Measurements from ENCODE around the gene VPS8.
"Not testable (repeated sequence)": the region's sequence is repeated elsewhere in the genome, so short reads cannot be mapped to it uniquely, and the experiment has no call there.

Gene VPS8

GRCh38 chr3:184932777-184933176, 120.8 kb downstream of the VPS8 start:
- no peak for DNase-seq

GRCh38 chr3:184937611-184938010, 125.6 kb downstream of the VPS8 start:
- DNase-seq, result no peak

- DNase-seq, result no peak
Measured at GRCh38 chr3:184941408-184941807, 129.4 kb downstream of the VPS8 start.

- DNase-seq, result no peak
Measured at GRCh38 chr3:184942735-184943134, 130.8 kb downstream of the VPS8 start.

- DNase-seq, result no peak
Measured at GRCh38 chr3:184944241-184944640, 132.3 kb downstream of the VPS8 start.

GRCh38 chr3:184945886-184946625, 134.1 kb downstream of the VPS8 start:
- DNase-seq, result no peak

GRCh38 chr3:184946917-184947316, 135.0 kb downstream of the VPS8 start:
- DNase-seq, result no peak

- no peak for DNase-seq
Measured at GRCh38 chr3:184949251-184949965, 137.4 kb downstream of the VPS8 start.

- not testable (repeated sequence) for DNase-seq
Measured at GRCh38 chr3:184950816-184951215, 138.8 kb downstream of the VPS8 start.

- DNase-seq, result no peak
Measured at GRCh38 chr3:184952671-184953070, 140.7 kb downstream of the VPS8 start.

GRCh38 chr3:184953401-184953800, 141.4 kb downstream of the VPS8 start:
- no peak for DNase-seq

- no peak for DNase-seq
Measured at GRCh38 chr3:184954251-184954650, 142.3 kb downstream of the VPS8 start.

- not testable (repeated sequence) for DNase-seq
Measured at GRCh38 chr3:184954851-184955250, 142.9 kb downstream of the VPS8 start.

- DNase-seq, result no peak
Measured at GRCh38 chr3:184965639-184966430, 153.9 kb downstream of the VPS8 start.

GRCh38 chr3:184968115-184968514, 156.1 kb downstream of the VPS8 start:
- DNase-seq, result no peak

GRCh38 chr3:184970186-184970585, 158.2 kb downstream of the VPS8 start:
- DNase-seq, result no peak

- DNase-seq, result no peak
Measured at GRCh38 chr3:184977796-184978195, 165.8 kb downstream of the VPS8 start.

GRCh38 chr3:184981071-184981470, 169.1 kb downstream of the VPS8 start:
- DNase-seq, result no peak

- DNase-seq, result no peak
Measured at GRCh38 chr3:184982076-184982475, 170.1 kb downstream of the VPS8 start.

- DNase-seq, result no peak
Measured at GRCh38 chr3:184985586-184985985, 173.6 kb downstream of the VPS8 start.

GRCh38 chr3:184986366-184986889, 174.5 kb downstream of the VPS8 start:
- DNase-seq, result no peak

GRCh38 chr3:184993394-184993793, 181.4 kb downstream of the VPS8 start:
- no peak for DNase-seq

- not testable (repeated sequence) for DNase-seq
Measured at GRCh38 chr3:185003876-185004275, 191.9 kb downstream of the VPS8 start.
